Heart left ventricle (tissue), 16 donors: ENCODE data around the gene DLGAP5. TPM values are rescaled to one million over a fixed set of nuclear protein-coding genes. Genes with fewer than 3 reads are reported as not detected.

Source experiments
- ATAC-seq, 4 donors: fragments of 200-7000 bp; cut with Tn5 transposase; one replicate each; pipeline ENCODE4 v1.9.1; 2020 to 2022; ENCODE audit warnings: moderate library complexity in 4 of 4, mild to moderate bottlenecking in 3 of 4, moderate number of reproducible peaks in 1 of 4
- DNase-seq, 5 donors: peaks; one replicate each; pipeline ENCODE4 v3.0.0-alpha.2; 2020
- H3K27ac ChIP-seq, 12 donors: fragments of 200-600 bp; sonication (generic) in 4 of 12; one replicate each; pipeline versions ENCODE4 v1.5.0 to v1.8.0; 2016 to 2022; ENCODE audit warnings: mild to moderate bottlenecking in 2 of 12
- H3K27me3 ChIP-seq, 9 donors: fragments of 200-600 bp; sonication (generic) in 2 of 9; one replicate each; pipeline versions ENCODE4 v1.5.1 to v1.8.0; 2016 to 2022; ENCODE audit warnings: mild to moderate bottlenecking in 3 of 9
- H3K36me3 ChIP-seq, 9 donors: fragments of 200-600 bp; sonication (generic) in 2 of 9; one replicate each; pipeline versions ENCODE4 v1.5.0 to v1.8.0; 2018 to 2022; ENCODE audit warnings: mild to moderate bottlenecking in 2 of 9
- H3K4me1 ChIP-seq, 12 donors: fragments of 200-600 bp; sonication (generic) in 4 of 12; one replicate each; pipeline versions ENCODE4 v1.5.0 to v1.8.0; 2016 to 2022; ENCODE audit warnings: mild to moderate bottlenecking in 3 of 12
- H3K4me3 ChIP-seq, 12 donors: fragments of 200-600 bp; sonication (generic) in 4 of 12; one replicate each; pipeline versions ENCODE4 v1.5.0 to v1.8.0; 2017 to 2022; ENCODE audit warnings: mild to moderate bottlenecking in 9 of 12, moderate library complexity in 4 of 12
- H3K9me3 ChIP-seq, 12 donors: fragments of 200-600 bp; sonication (generic) in 4 of 12; one replicate each; pipeline versions ENCODE4 v1.5.0 to v1.8.0; 2016 to 2022; ENCODE audit warnings: mild to moderate bottlenecking in 1 of 12
- CTCF ChIP-seq, 12 donors: fragments of 200-600 bp; sonication (generic) in 4 of 12; IDR thresholded peaks; one replicate each; pipeline versions ENCODE4 v1.5.0 to v1.8.0; 2018 to 2022; ENCODE audit warnings: antibody characterized with exemption in 12 of 12, mild to moderate bottlenecking in 5 of 12
- POLR2A ChIP-seq, 2 donors: fragments of 450-650 bp; IDR thresholded peaks; one replicate each; pipeline ENCODE4 v1.6.1; 2017; ENCODE audit warnings: antibody characterized with exemption in 2 of 2, mild to moderate bottlenecking in 2 of 2, moderate library complexity in 2 of 2
- WGBS, 4 donors: extraction: QIAGEN DNeasy Blood & Tissue Kit in 2 of 4; methylation state at CpG; one replicate each; pipeline versions ENCODE4 v1.1.5 to v1.1.7; 2013 to 2018; 5-methylcytosine and 5-hydroxymethylcytosine counted together
- intact Hi-C, 10 donors: fragments of 100-400 bp; cut with DNase I; formaldehyde crosslinking; loops; one replicate each; pipeline versions ENCODE4 v1.11.1 to v1.14.2; 2022
- polyA plus RNA-seq, 2 donors: library from polyadenylated mRNA; stranded (reverse); fragments of 200-250 nt; gene quantifications; one replicate each; pipeline ENCODE4 v1.2.3, GENCODE V29; 2013
- total RNA-seq, 9 donors: library from RNA; depleted of rRNA in 2 of 9; stranded (reverse); fragments of >200 nt in 2 of 9; fragmentation: NEBNext Ultra II Directional in 3 of 9; extraction: Animal tissue kit (Norgen Biotek cat#: 25700) in 3 of 9; gene quantifications; one replicate each; pipeline versions ENCODE4 v1.1.0 to v1.2.4, GENCODE V29; 2016 to 2023
- donor health status: ischemic (EF 13 %, LVEDD 7.1; RV severe dilation, severe dysfunction).
- donor health status: healthy with polysubstance abuse.
- donor health status: DM: no; HTN: yes; CAD: no.
- donor health status: DM: no; HTN: no; CAD: no.
- donor health status: ischemic (EF 25% LVEDD 6.9; RV normal size, moderate dysfunction).
- donor health status: ischemic (EF 25% LVEDD 5.7; RV mildly dilated, moderate dysfunction).
- donor health status: healthy.
- donor health status: DM: yes; HTN: yes; CAD: no.
- donor health status: ischemic (EF 35%, LVEDD 5.7; RV mildly dilated, moderate dysfunction).
- donor health status: nonischemic (EF 11% LVEDD 7.7; RV severe dilation, severe dysfunction).
- donor health status: DM: yes; HTN: yes; CAD: no.
- donor health status: PGD.
- donor health status: ischemic (EF 29% LVEDD 5.4; RV normal size, mild dysfunction).
- donor health status: nonischemic (EF 23%, LVEDD 6.1; RV moderate dilation, normal function).

The DLGAP5 gene
- total and polyA plus RNA-seq, 11 donors = 0.12 to 11.1 (median 0.42) TPM; not detected in 3

- 84 to 95% (median 89%) methylated on average over 6 of the region's 6 CpGs for WGBS, 4 donors
- DNase-seq = no peak
- peaks cover 0 to 6% (median 0%) of the 10 kb centered on the region in 12 donors for H3K9me3 ChIP-seq
- no peak for ATAC-seq
- H3K36me3 ChIP-seq = no peaks in the 10 kb centered on the region
- no peaks in the 10 kb centered on the region for H3K27me3 ChIP-seq
- no peak overlapping the region for H3K4me3 ChIP-seq
- H3K27ac ChIP-seq = peak overlapping the region; percentile 67 to 96 (median 86)
- TF ChIP-seq POLR2A (IDR thresholded peaks at IDR 0.05) (no peak), CTCF (IDR thresholded peaks at IDR 0.05) (no peak)
- intact Hi-C loops = loop anchor here in 3 of 10 donors (2.0 kb wide), 2 partner anchors 25 to 27 kb away; partner anchors contain the start of gene LGALS3 (in 2 of the 3)
- peaks cover 24 to 93% (median 69%) of the 10 kb centered on the region in 12 donors for H3K4me1 ChIP-seq
Measured at GRCh38 chr14:55103971-55104954, 87.1 kb downstream of the DLGAP5 start.

GRCh38 chr14:55103005-55103640, 88.3 kb downstream of the DLGAP5 start:
- no peaks in the 10 kb centered on the region for H3K27me3 ChIP-seq
- peaks cover 0 to 6% (median 0%) of the 10 kb centered on the region in 12 donors for H3K9me3 ChIP-seq
- no peak overlapping the region for H3K4me3 ChIP-seq
- intact Hi-C loops = loop anchor here in 3 of 10 donors (2.0 kb wide), 2 partner anchors 26 to 28 kb away; partner anchors contain the start of gene LGALS3 (in 2 of the 3)
- no peaks in the 10 kb centered on the region for H3K36me3 ChIP-seq
- TF ChIP-seq POLR2A (IDR thresholded peaks at IDR 0.05) (peak in 1 of 2 donors; percentile 20), CTCF (IDR thresholded peaks at IDR 0.05) (no peak)
- H3K27ac ChIP-seq = peak overlapping the region; percentile 67 to 96 (median 86)
- DNase-seq (peak; percentile 65 to 82 (median 76)), ATAC-seq (peak; percentile 55 to 81 (median 76))
- H3K4me1 ChIP-seq = peaks cover 19 to 93% (median 65%) of the 10 kb centered on the region in 12 donors
- 29 to 34% (median 31%) methylated on average over 13 of the region's 13 CpGs for WGBS, 4 donors

GRCh38 chr14:55102141-55102621, 89.2 kb downstream of the DLGAP5 start:
- H3K9me3 ChIP-seq = peaks cover 0 to 6% (median 0%) of the 10 kb centered on the region in 12 donors
- H3K4me3 ChIP-seq = no peak overlapping the region
- H3K27me3 ChIP-seq = no peaks in the 10 kb centered on the region
- no peaks in the 10 kb centered on the region for H3K36me3 ChIP-seq
- WGBS, 4 donors = 3 to 23% (median 6%) methylated on average over 6 to 7 of the region's 7 CpGs
- peak; percentile 74 to 86 (median 77) for DNase-seq
- peaks cover 19 to 93% (median 60%) of the 10 kb centered on the region in 12 donors for H3K4me1 ChIP-seq
- peak; percentile 72 to 92 (median 84) for ATAC-seq
- peak overlapping the region; percentile 67 to 96 (median 86) for H3K27ac ChIP-seq
- intact Hi-C loops = loop anchor here in 3 of 10 donors (2.0 kb wide), 2 partner anchors 27 to 29 kb away; partner anchors contain the start of gene LGALS3 (in 2 of the 3)
- TF ChIP-seq POLR2A (IDR thresholded peaks at IDR 0.05) (peak in 1 of 2 donors; percentile 23), CTCF (IDR thresholded peaks at IDR 0.05) (no peak)
